HCT116 (cell line): Measurements from ENCODE around the gene PSMD10. TPM values are rescaled to one million over a fixed set of nuclear protein-coding genes. Genes with fewer than 3 reads are reported as not detected.
A peak's percentile ranks its signal among the peaks of the same experiment; 100 is the strongest.

Experiments
- ATAC-seq: fragments of 200-7000 bp; cut with Tn5 transposase; 2 replicates; pipeline ENCODE4 v1.9.1; 2020; ENCODE audit warnings: mild to moderate bottlenecking, moderate library complexity
- BruUV-seq: library from RNA; stranded (reverse); fragments of 400-500 nt; replicated peaks from 2 replicates; lab custom pipeline; 2021; lab: Mats Ljungman, UMichigan
- CTCF ChIA-PET: fragments of 300-600 bp; sonication (Branson Sonifier 250); formaldehyde crosslinking; loops from one replicate; lab custom pipeline; 2021; ENCODE audit warnings: antibody characterized with exemption; lab: Charles Lee
- POLR2A ChIA-PET: fragments of 300-600, 350-600 bp; sonication (Branson Sonifier 250); formaldehyde crosslinking; loops from one replicate; lab custom pipeline; 2021; ENCODE audit warnings: antibody characterized with exemption; lab: Charles Lee
- RAD21 ChIA-PET, 2 experiments: fragments of 300-600 bp; sonication (Branson Sonifier 250); formaldehyde crosslinking; loops; one replicate each; lab custom pipeline; 2023; ENCODE audit warnings: low total read pairs in 2 of 2; ENCODE audit not compliant: uncharacterized antibody in 2 of 2, unreplicated experiment in 2 of 2, low non-redundant PET in 1 of 2; lab: Charles Lee
- DNase-seq: peaks from one replicate; pipeline ENCODE4 v3.0.0-alpha.2; 2010; ENCODE audit warnings: low read depth, low spot score
- H2AFZ ChIP-seq: fragments of 200-600 bp; shearing (Covaris generic), sonication (generic); 2 replicates; pipeline ENCODE4 v1.6.1; 2017; ENCODE audit warnings: low read depth, mixed run types, mixed read lengths, antibody characterized with exemption, low read length; ENCODE audit not compliant: poor library complexity, severe bottlenecking
- H3K27ac ChIP-seq: 2 replicates; pipeline ENCODE4 v1.5.1; 2012; ENCODE audit warnings: low read depth, low read length
- H3K27me3 ChIP-seq: fragments of 200-600 bp; sonication (generic); 2 replicates; pipeline ENCODE4 v1.6.1; 2016; ENCODE audit warnings: mixed run types, low read length, mixed read lengths; ENCODE audit not compliant: insufficient read depth
- H3K36me3 ChIP-seq, 2 experiments: fragments of 200-500 bp in 1 of 2; fragments of 200-600 bp in 1 of 2; sonication (Bioruptor generic) in 1 of 2; sonication (generic) in 1 of 2; 2 replicates each; pipeline versions ENCODE4 v1.5.1 to v1.6.1; 2014 to 2016; ENCODE audit warnings: low read length in 2 of 2, inconsistent platforms in 1 of 2, mixed read lengths in 1 of 2, mixed run types in 1 of 2; ENCODE audit not compliant: insufficient read depth in 2 of 2, control insufficient read depth in 1 of 2
- H3K4me1 ChIP-seq, 2 experiments: fragments of 200-600 bp in 1 of 2; sonication (generic) in 1 of 2; 2 replicates each; pipeline versions ENCODE4 v1.5.1 to v1.6.1; 2012 to 2017; ENCODE audit warnings: low read length in 2 of 2, inconsistent platforms in 1 of 2, mild to moderate bottlenecking in 1 of 2, mixed read lengths in 1 of 2, mixed run types in 1 of 2, moderate library complexity in 1 of 2; ENCODE audit not compliant: insufficient read depth in 2 of 2, control insufficient read depth in 1 of 2
- H3K4me2 ChIP-seq: fragments of 200-600 bp; sonication (generic); 2 replicates; pipeline ENCODE4 v1.6.1; 2017; ENCODE audit warnings: mixed run types, low read length, mixed read lengths
- H3K4me3 ChIP-seq, 2 experiments: fragments of 200-600 bp in 1 of 2; sonication (generic) in 1 of 2; replicated peaks in 1 of 2; 2 replicates each; pipeline ENCODE4 v1.5.1; 2011 to 2016; ENCODE audit warnings: low read length in 2 of 2, control low read depth in 1 of 2, low read depth in 1 of 2, mild to moderate bottlenecking in 1 of 2, mixed read lengths in 1 of 2, mixed run types in 1 of 2
- H3K79me2 ChIP-seq: fragments of 200-600 bp; sonication (generic); 2 replicates; pipeline ENCODE4 v1.6.1; 2017; ENCODE audit warnings: mild to moderate bottlenecking, mixed run types, low read length, moderate library complexity, mixed read lengths; ENCODE audit not compliant: insufficient read depth
- H3K9ac ChIP-seq: fragments of 200-600 bp; sonication (generic); 2 replicates; pipeline ENCODE4 v1.6.1; 2016; ENCODE audit warnings: low read length, mixed read lengths
- H3K9me2 ChIP-seq: fragments of 200-600 bp; sonication (generic), shearing (Covaris generic); 2 replicates; pipeline ENCODE4 v1.6.1; 2017; ENCODE audit warnings: mixed run types, mild to moderate bottlenecking, moderate library complexity; ENCODE audit not compliant: insufficient read depth
- H3K9me3 ChIP-seq, 2 experiments: fragments of 200-500 bp in 1 of 2; fragments of 200-600 bp in 1 of 2; sonication (Bioruptor generic) in 1 of 2; sonication (generic) in 1 of 2; 2 replicates each; pipeline ENCODE4 v1.6.1; 2014 to 2017; ENCODE audit warnings: low read length in 2 of 2, mixed read lengths in 2 of 2, inconsistent platforms in 1 of 2, low read depth in 1 of 2, mild to moderate bottlenecking in 1 of 2, mixed run types in 1 of 2, moderate library complexity in 1 of 2; ENCODE audit not compliant: control insufficient read depth in 1 of 2, insufficient read depth in 1 of 2
- H4K20me1 ChIP-seq: fragments of 200-600 bp; sonication (generic), shearing (Covaris generic); 2 replicates; pipeline ENCODE4 v1.6.1; 2017; ENCODE audit warnings: mixed run types, mild to moderate bottlenecking, moderate library complexity; ENCODE audit not compliant: insufficient read depth
- EGR1 ChIP-seq: IDR thresholded peaks from 2 replicates; pipeline ENCODE4 v1.6.1; 2012; ENCODE audit warnings: low read depth
- EZH2 ChIP-seq: fragments of 200-600 bp; sonication (generic); IDR thresholded peaks from 2 replicates; pipeline ENCODE4 v1.6.1; 2017; ENCODE audit warnings: antibody characterized with exemption, mixed run types
- RAD21 ChIP-seq: IDR thresholded peaks from 2 replicates; pipeline ENCODE4 v1.6.1; 2012; ENCODE audit warnings: low read depth, mild to moderate bottlenecking
- SIN3A ChIP-seq: IDR thresholded peaks from 2 replicates; pipeline ENCODE4 v1.6.1; 2012; ENCODE audit warnings: low read depth
- TCF7L2 ChIP-seq: IDR thresholded peaks from 2 replicates; pipeline ENCODE4 v1.7.0; 2011; ENCODE audit warnings: borderline replicate concordance, inconsistent platforms; ENCODE audit not compliant: insufficient read depth, insufficient read length; ENCODE audit errors: extremely low read depth
- intact Hi-C: fragments of 100-400 bp; cut with micrococcal nuclease; formaldehyde crosslinking; loops from 2 replicates; pipeline ENCODE4 v1.10.0; 2022
- total RNA-seq: library from RNA; stranded (reverse); gene quantifications from one replicate; pipeline ENCODE4 v1.2.1, GENCODE V29; 2021; ENCODE audit not compliant: unreplicated experiment
- TF ChIP-seq, protein P1 (sequence below), 3 experiments: fragments of 200-600 bp in 1 of 3; sonication (generic) in 1 of 3; IDR thresholded peaks in 2 of 3; conservative IDR thresholded peaks in 1 of 3; 2 replicates each; pipeline ENCODE4 v1.5.1; 2012 to 2017; ENCODE audit warnings: low read depth in 2 of 3, low read length in 2 of 3, antibody characterized with exemption in 1 of 3, borderline replicate concordance in 1 of 3, control low read depth in 1 of 3, mild to moderate bottlenecking in 1 of 3, mixed read lengths in 1 of 3, mixed run types in 1 of 3, moderate library complexity in 1 of 3; ENCODE audit not compliant: insufficient read depth in 1 of 3
- TF ChIP-seq, protein P2 (sequence below): IDR thresholded peaks from 2 replicates; pipeline ENCODE4 v1.6.1; 2012
- TF ChIP-seq, protein P3 (sequence below): IDR thresholded peaks from 2 replicates; pipeline ENCODE4 v1.6.1; 2012; ENCODE audit warnings: low read depth

Gene PSMD10
- total RNA-seq, 1 experiment from 2014 or later = 55.5 TPM

DNA sequence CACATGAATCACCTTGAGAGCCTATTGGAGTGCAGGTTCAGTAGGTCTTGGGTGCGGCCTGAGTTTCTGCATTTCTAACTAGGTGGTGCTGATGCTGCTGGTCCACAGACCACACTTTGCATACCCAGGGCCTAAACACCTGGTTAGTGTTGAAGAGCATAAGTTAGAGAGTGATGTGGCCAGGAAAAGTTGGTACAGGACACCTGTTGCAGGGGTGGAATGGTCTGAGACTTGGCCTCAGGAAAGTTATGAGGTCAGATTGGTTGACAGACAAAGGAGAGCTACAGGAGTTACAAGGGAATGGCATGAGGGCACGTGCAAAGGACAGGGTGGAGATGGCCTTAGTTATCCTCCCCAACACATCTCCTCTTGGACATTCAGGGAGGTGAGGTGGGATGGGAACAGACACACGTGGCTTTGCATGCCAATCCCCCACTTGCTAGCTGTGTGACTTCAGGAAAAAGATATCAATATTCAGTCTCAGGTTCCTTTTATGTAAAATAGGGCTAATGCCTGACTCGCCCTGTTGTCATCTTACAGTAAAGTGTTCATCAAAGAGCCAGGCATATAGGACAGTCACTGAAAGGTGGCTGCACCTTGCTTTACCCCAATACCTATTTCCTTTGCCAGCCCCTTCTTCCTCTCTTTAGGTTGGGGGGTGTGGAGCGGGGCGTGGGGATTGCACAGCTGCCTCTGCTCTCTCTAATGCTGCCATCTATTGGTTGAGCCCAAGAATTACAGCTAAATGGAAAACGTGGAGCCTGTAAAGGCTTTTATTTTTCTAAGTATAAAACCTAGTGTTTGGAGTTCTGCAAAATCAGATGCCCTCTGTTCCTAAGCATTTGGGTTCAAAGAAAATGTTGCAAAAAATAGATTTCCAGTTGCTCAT, 47.7 kb upstream of the PSMD10 start:
- Histone ChIP-seq H4K20me1 (no peaks in the 10 kb centered on the region), H3K9me2 (no peaks in the 10 kb centered on the region), H2AFZ (no peak overlapping the region), H3K36me3 (no peaks in the 10 kb centered on the region), H3K9ac (no peak overlapping the region), H3K27me3 (no peaks in the 10 kb centered on the region), H3K4me3 (no peak overlapping the region), H3K4me2 (no peak overlapping the region), H3K27ac (no peak overlapping the region), H3K4me1 (no peaks in the 10 kb centered on the region), H3K79me2 (no peaks in the 10 kb centered on the region), H3K9me3 (no peaks in the 10 kb centered on the region)
- intact Hi-C loops = no loop called here
- ChIA-PET POLR2A (no interaction called here), RAD21 (no interaction called here), CTCF (interaction anchor here (1.2 kb wide), 1 partner anchor 16 kb away, joined by 3 read pairs; no protein-coding TSS in a partner anchor)
- TF ChIP-seq, protein P1, sequence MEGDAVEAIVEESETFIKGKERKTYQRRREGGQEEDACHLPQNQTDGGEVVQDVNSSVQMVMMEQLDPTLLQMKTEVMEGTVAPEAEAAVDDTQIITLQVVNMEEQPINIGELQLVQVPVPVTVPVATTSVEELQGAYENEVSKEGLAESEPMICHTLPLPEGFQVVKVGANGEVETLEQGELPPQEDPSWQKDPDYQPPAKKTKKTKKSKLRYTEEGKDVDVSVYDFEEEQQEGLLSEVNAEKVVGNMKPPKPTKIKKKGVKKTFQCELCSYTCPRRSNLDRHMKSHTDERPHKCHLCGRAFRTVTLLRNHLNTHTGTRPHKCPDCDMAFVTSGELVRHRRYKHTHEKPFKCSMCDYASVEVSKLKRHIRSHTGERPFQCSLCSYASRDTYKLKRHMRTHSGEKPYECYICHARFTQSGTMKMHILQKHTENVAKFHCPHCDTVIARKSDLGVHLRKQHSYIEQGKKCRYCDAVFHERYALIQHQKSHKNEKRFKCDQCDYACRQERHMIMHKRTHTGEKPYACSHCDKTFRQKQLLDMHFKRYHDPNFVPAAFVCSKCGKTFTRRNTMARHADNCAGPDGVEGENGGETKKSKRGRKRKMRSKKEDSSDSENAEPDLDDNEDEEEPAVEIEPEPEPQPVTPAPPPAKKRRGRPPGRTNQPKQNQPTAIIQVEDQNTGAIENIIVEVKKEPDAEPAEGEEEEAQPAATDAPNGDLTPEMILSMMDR (IDR thresholded peaks at IDR 0.05 in 2 of 3, conservative IDR thresholded peaks at IDR 0.05 in 1 of 3; ENCODE audit: borderline replicate concordance in 1 of 3, insufficient read depth in 1 of 3, low read depth in 2 of 3, low read length in 2 of 3) = peak in 2 of 3 experiments; percentile 44 to 53; a peak in 3 of 6 replicates
- TF ChIP-seq SIN3A (no peak), RAD21 (peak; percentile 24; the same call in 1 of the 2 replicates), TCF7L2 (no peak)
- no peak for DNase-seq
- ATAC-seq = no peak
- no TSS peak for BruUV-seq

DNA sequence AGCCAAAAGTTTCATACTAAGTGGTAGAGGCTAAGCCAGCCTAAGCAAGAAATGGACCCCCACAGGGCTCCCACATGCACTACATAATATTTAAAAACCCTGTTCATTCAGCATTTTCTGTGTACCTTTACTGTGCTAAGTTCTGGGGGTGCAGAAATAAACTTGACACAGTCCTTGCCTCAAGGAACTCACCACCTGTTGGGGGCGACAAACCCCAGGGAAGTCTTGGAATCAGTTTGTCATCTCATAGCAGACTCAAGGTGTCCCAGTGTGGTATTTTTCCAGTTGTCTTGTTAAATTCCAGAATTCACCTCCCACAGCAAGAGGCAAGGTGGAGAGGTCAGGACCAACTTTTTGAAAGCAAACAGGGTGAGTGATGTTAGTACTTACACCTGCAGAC, 43.4 kb upstream of the PSMD10 start:
- no peak for DNase-seq
- Histone ChIP-seq H3K27ac (no peak overlapping the region), H3K9ac (no peak overlapping the region), H3K4me1 (peaks cover 0 to 7% of the 10 kb centered on the region in 2 experiments; a peak in 2 of 4 replicates), H3K79me2 (no peaks in the 10 kb centered on the region), H2AFZ (no peak overlapping the region), H3K27me3 (no peaks in the 10 kb centered on the region), H3K36me3 (no peaks in the 10 kb centered on the region), H3K4me2 (no peak overlapping the region), H3K9me3 (no peaks in the 10 kb centered on the region), H3K4me3 (no peak overlapping the region), H3K9me2 (no peaks in the 10 kb centered on the region), H4K20me1 (no peaks in the 10 kb centered on the region)
- ATAC-seq = no peak
- ChIA-PET RAD21 (no interaction called here), POLR2A (no interaction called here), CTCF (interaction anchor here (1.9 kb wide), 1 partner anchor 31 kb away, joined by 4 read pairs; no protein-coding TSS in a partner anchor)
- BruUV-seq = no TSS peak
- intact Hi-C loops = no loop called here
- no peak for TF ChIP-seq EZH2
- TF ChIP-seq, protein P2, sequence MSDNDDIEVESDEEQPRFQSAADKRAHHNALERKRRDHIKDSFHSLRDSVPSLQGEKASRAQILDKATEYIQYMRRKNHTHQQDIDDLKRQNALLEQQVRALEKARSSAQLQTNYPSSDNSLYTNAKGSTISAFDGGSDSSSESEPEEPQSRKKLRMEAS = no peak
- no peak for TF ChIP-seq EGR1
- TF ChIP-seq, protein P1 (IDR thresholded peaks at IDR 0.05 in 2 of 3, conservative IDR thresholded peaks at IDR 0.05 in 1 of 3; ENCODE audit: borderline replicate concordance in 1 of 3, insufficient read depth in 1 of 3, low read depth in 2 of 3, low read length in 2 of 3) = peak in 2 of 3 experiments; percentile 32 to 36; a peak in 2 of 6 replicates
- TF ChIP-seq, protein P3, sequence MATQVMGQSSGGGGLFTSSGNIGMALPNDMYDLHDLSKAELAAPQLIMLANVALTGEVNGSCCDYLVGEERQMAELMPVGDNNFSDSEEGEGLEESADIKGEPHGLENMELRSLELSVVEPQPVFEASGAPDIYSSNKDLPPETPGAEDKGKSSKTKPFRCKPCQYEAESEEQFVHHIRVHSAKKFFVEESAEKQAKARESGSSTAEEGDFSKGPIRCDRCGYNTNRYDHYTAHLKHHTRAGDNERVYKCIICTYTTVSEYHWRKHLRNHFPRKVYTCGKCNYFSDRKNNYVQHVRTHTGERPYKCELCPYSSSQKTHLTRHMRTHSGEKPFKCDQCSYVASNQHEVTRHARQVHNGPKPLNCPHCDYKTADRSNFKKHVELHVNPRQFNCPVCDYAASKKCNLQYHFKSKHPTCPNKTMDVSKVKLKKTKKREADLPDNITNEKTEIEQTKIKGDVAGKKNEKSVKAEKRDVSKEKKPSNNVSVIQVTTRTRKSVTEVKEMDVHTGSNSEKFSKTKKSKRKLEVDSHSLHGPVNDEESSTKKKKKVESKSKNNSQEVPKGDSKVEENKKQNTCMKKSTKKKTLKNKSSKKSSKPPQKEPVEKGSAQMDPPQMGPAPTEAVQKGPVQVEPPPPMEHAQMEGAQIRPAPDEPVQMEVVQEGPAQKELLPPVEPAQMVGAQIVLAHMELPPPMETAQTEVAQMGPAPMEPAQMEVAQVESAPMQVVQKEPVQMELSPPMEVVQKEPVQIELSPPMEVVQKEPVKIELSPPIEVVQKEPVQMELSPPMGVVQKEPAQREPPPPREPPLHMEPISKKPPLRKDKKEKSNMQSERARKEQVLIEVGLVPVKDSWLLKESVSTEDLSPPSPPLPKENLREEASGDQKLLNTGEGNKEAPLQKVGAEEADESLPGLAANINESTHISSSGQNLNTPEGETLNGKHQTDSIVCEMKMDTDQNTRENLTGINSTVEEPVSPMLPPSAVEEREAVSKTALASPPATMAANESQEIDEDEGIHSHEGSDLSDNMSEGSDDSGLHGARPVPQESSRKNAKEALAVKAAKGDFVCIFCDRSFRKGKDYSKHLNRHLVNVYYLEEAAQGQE = no peak
